ENCODE measurements around the gene ERN2.
"Not testable (repeated sequence)": the region's sequence is repeated elsewhere in the genome, so short reads cannot be mapped to it uniquely, and the experiment has no call there.

The ERN2 gene

DNA sequence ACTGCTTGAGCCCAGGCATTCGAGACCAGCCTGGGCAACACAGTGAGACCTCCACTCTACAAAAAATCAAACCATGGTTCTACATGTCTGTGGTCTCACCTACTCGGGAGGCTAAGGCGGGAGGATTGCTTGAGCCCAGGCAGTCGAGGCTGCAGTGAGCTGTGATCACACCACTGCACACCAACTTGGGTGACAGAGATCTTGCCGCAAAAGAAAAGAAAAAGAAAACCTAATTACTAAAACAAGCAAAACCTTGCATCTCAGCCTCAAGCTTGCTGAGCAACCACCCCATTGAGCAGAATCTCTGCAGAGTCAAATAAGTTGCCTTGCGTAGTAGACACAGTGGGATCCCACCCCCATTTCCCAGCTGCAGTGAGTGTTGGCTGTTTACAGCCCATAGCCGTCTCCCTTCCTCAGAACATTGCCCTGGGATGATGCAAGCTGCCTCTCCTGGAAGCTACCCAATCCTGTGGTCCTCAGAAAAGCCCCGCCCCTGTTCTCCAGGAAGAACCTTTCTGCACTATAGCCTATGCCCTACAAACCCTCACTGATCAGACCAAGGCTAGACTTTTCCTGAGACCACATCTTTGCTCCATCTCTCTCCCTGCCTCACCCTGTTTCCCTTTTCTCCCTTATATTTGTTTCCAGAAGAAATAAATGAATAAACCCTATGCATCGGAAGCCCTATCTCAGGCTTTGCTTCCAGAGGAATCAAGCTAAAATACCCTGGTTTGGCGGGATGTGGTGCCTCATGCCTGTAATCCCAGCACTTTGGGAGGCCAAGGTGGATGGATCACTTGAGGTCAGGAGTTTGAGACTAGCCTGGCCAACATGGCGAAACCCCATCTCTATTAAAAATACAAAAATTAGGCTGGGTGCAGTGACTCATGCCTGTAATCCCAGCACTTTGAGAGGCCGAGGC, 16.7 kb upstream of the ERN2 start:
- in situ Hi-C loops (cut with HindIII; ENCODE audit: low sequenced_read_pairs): no loop called here
- H3K4me3 ChIP-seq (ENCODE audit: low read depth, low read length): no peak overlapping the region
- TF ChIP-seq, protein P1, sequence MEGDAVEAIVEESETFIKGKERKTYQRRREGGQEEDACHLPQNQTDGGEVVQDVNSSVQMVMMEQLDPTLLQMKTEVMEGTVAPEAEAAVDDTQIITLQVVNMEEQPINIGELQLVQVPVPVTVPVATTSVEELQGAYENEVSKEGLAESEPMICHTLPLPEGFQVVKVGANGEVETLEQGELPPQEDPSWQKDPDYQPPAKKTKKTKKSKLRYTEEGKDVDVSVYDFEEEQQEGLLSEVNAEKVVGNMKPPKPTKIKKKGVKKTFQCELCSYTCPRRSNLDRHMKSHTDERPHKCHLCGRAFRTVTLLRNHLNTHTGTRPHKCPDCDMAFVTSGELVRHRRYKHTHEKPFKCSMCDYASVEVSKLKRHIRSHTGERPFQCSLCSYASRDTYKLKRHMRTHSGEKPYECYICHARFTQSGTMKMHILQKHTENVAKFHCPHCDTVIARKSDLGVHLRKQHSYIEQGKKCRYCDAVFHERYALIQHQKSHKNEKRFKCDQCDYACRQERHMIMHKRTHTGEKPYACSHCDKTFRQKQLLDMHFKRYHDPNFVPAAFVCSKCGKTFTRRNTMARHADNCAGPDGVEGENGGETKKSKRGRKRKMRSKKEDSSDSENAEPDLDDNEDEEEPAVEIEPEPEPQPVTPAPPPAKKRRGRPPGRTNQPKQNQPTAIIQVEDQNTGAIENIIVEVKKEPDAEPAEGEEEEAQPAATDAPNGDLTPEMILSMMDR (IDR thresholded peaks at IDR 0.05; ENCODE audit: low read depth, low read length, missing control alignments): no peak
- DNase-seq (ENCODE audit: low read depth): no peak

DNA sequence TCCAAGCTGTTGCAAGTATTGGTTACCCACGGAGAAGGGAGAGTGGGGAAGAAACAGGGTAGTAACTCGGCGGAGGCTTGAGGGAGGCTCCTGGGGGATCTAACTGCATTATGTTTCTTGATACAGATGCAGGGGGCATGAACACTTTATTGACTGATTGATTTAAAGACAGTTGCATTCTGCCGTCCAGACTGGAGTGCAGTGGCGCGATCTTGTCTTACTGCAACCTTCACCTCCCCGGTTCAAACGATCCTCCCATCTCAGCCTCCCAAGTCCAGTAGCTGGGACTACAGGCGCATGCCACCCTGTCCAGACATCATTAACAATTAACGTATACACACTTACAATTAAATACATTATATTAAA, 15.1 kb upstream of the ERN2 start:
- DNase-seq (ENCODE audit: low read depth): no peak
- H3K4me3 ChIP-seq (ENCODE audit: low read depth, low read length): no peak overlapping the region
- TF ChIP-seq, protein P1 (IDR thresholded peaks at IDR 0.05; ENCODE audit: low read depth, low read length, missing control alignments): no peak
- in situ Hi-C loops (cut with HindIII; ENCODE audit: low sequenced_read_pairs): no loop called here

DNA sequence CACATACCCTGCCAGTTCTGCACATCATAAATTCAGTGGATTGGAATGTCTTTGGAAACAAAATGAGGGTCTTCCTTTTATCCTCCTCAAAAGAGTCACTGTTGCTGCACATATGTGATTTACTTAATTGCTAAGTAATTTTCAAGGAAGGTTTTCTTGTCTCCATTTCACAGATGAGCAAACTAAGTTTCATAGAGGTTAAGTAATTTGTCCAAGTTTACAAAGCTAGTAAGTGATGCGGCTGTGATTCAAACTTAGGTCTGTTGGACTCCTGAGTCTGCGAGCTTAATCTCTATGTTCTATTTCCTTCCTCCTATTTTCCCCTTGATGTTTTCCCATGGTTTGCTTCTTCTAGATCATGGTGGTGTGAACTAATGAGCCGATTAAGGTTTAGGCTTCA, 13.7 kb upstream of the ERN2 start:
- TF ChIP-seq, protein P1 (IDR thresholded peaks at IDR 0.05; ENCODE audit: low read depth, low read length, missing control alignments): no peak
- no peak for DNase-seq (ENCODE audit: low read depth)
- in situ Hi-C loops (cut with HindIII; ENCODE audit: low sequenced_read_pairs): no loop called here
- H3K4me3 ChIP-seq (ENCODE audit: low read depth, low read length): no peak overlapping the region

DNA sequence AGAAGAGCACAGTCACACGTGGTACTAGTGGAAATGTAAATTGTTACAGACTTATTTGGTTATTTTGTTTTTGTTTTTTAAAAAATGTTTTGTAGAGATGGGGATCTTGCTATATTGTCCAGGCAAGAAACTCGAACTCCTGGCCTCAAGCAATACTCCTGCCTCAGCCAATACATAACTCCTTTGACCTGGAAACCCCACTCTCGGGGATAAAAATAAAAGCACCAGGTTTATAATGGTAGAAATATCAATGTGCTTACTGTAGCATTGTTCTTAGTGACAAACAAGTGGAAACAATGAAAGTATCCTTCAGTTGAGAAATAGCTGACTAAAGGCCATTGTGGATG, 11.7 kb upstream of the ERN2 start:
- H3K4me3 ChIP-seq (ENCODE audit: low read depth, low read length): no peak overlapping the region
- in situ Hi-C loops (cut with HindIII; ENCODE audit: low sequenced_read_pairs): no loop called here
- no peak for DNase-seq (ENCODE audit: low read depth)
- TF ChIP-seq, protein P1 (IDR thresholded peaks at IDR 0.05; ENCODE audit: low read depth, low read length, missing control alignments): no peak

DNA sequence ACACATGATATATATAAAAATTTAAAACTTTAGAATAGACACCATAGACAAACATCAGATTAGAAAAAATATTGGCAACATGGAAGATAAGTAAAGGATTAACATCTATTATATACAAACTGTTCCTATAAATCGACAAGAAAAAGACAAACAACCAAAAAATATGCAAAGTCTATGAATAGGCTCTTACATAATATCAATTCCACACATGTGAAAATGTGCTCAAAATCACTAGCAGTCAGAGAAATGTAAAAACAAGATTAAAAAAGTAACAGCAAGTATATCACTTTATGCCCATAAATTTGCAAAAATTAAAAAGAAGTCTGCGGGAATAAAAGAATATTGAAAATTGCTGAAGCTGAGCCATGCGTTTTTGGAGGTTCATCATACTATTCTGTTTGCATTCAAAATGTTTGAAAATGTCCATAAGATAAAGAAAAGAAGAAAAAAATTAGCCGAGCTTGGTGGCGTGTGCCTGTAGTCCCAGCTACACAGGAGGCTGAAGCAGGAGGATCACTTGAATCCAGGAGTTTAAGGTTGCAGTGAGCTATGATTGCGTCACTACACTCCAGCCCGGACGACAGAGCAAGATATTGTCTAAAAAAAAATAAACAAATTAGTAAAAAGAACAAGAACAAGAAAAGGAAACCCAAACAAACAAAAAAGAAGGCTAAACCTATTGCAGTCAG, 11.2 kb upstream of the ERN2 start:
- no peak for DNase-seq (ENCODE audit: low read depth)
- TF ChIP-seq, protein P1 (IDR thresholded peaks at IDR 0.05; ENCODE audit: low read depth, low read length, missing control alignments): no peak
- H3K4me3 ChIP-seq (ENCODE audit: low read depth, low read length): no peak overlapping the region
- in situ Hi-C loops (cut with HindIII; ENCODE audit: low sequenced_read_pairs): no loop called here

DNA sequence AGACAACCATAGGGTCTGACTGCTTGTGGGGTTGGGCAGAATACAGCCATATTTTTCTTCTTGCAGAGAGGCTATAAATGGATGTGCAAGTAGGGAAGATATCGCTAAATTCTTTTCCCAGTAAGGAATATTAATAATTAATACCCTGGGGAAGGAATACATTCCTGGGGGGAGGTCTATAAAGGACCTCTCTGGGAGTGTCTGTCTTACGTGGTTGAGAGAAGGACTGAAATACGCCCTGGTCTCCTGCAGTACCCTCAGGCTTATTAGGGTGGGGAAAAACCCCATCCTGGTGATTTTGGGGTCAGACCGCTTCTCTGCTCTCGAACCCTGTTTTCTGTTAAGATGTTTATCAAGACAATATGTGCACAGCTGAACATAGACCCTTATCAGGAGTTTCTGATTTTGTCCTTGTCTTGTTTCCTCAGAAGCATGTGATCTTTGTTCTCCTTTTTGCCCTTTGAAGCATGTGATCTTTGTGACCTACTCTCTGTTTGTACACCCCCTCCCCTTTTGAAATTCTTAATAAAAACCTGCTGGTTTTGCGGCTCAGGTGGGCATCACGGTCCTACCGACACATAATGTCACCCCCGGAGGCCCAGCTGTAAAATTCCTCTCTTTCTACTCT, 9.7 kb upstream of the ERN2 start:
- H3K4me3 ChIP-seq (ENCODE audit: low read depth, low read length); in situ Hi-C loops (cut with HindIII; ENCODE audit: low sequenced_read_pairs); DNase-seq (ENCODE audit: low read depth): not testable (repeated sequence)

DNA sequence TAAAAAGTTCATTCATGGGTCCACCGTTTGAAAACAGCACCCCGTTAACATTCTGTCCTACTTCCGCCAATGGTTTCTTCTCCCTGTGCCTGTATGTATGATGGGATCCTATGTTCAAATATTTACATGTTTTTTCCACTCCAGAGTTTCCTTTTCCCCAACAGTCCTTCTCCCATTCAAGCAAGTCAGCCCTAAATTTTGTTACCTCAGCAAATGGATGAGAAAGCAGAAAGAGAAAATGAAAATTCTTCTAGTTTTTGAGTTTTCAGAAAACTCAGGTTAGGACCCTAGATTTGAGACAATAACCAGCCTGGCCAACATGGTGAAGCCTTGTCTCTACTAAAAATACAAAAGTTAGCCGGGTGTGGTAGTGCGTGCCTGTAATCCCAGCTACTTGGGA, 3.5 kb upstream of the ERN2 start:
- DNase-seq (ENCODE audit: low read depth): no peak
- in situ Hi-C loops (cut with HindIII; ENCODE audit: low sequenced_read_pairs): no loop called here
- TF ChIP-seq, protein P1 (IDR thresholded peaks at IDR 0.05; ENCODE audit: low read depth, low read length, missing control alignments): no peak

More for the DNA sequence above, 3.5 kb upstream of the ERN2 start:
- no peak overlapping the region for H3K4me3 ChIP-seq (ENCODE audit: low read depth, low read length)

All from astrocyte of the cerebellum (primary cell).